Measurements from ENCODE around the gene ZNF438.

DNA sequence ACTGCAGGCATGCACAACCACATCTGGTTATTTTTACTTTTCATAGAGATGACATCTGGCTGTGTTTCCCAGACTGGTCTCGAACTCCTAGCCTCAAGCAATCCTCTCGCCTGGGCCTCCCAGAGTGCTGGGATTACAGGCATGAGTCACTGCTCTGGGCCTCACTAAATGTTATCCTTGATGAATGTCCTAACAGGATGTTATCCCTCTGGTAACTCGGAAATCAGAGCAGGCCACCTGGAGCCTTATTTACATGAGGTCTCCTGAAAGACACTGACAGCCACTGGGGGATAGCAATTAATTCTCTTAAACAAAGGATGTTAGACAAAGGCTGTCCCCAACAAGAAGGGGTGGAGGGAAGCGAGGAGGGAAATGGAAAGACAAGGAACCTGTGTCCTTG lies 4.5 kb upstream of the ZNF438 start:
- TF ChIP-seq CTCF (IDR thresholded peaks at IDR 0.05) (no peak), POLR2A (IDR thresholded peaks at IDR 0.05) (no peak)

Measured in Peyer's patch (tissue), 4 donors.